IPS-11a (cell line): ENCODE measurements around the gene MAP3K21.

Experiments used
- H3K4me3 ChIP-seq: one replicate; pipeline ENCODE4 v1.5.1; 2013; ENCODE audit warnings: low read depth, low read length, control low read depth

MAP3K21 gene

GRCh38 chr1:233386336-233386735 lies 58.8 kb downstream of the MAP3K21 start:
- no peak overlapping the region for H3K4me3 ChIP-seq

GRCh38 chr1:233387585-233387984 lies 60.1 kb downstream of the MAP3K21 start:
- no peak overlapping the region for H3K4me3 ChIP-seq

- H3K4me3 ChIP-seq: no peak overlapping the region
Measured at GRCh38 chr1:233389169-233389568, 61.6 kb downstream of the MAP3K21 start.

GRCh38 chr1:233389893-233390292 lies 62.4 kb downstream of the MAP3K21 start:
- H3K4me3 ChIP-seq: no peak overlapping the region

- no peak overlapping the region for H3K4me3 ChIP-seq
Measured at GRCh38 chr1:233390842-233391737, 63.6 kb downstream of the MAP3K21 start.

GRCh38 chr1:233393084-233393840 lies 65.7 kb downstream of the MAP3K21 start:
- H3K4me3 ChIP-seq: no peak overlapping the region

GRCh38 chr1:233393926-233394680 lies 66.6 kb downstream of the MAP3K21 start:
- H3K4me3 ChIP-seq: no peak overlapping the region

- no peak overlapping the region for H3K4me3 ChIP-seq
Measured at GRCh38 chr1:233394860-233395717, 67.6 kb downstream of the MAP3K21 start.

GRCh38 chr1:233395863-233396646 lies 68.5 kb downstream of the MAP3K21 start:
- no peak overlapping the region for H3K4me3 ChIP-seq

GRCh38 chr1:233406339-233406960 lies 78.9 kb downstream of the MAP3K21 start:
- no peak overlapping the region for H3K4me3 ChIP-seq

- no peak overlapping the region for H3K4me3 ChIP-seq
Measured at GRCh38 chr1:233406994-233407631, 79.6 kb downstream of the MAP3K21 start.

- H3K4me3 ChIP-seq: no peak overlapping the region
Measured at GRCh38 chr1:233409540-233409939, 82.0 kb downstream of the MAP3K21 start.

GRCh38 chr1:233410906-233411305 lies 83.4 kb downstream of the MAP3K21 start:
- H3K4me3 ChIP-seq: no peak overlapping the region

GRCh38 chr1:233412812-233413211 lies 85.3 kb downstream of the MAP3K21 start:
- H3K4me3 ChIP-seq: no peak overlapping the region

- no peak overlapping the region for H3K4me3 ChIP-seq
Measured at GRCh38 chr1:233421293-233421692, 93.8 kb downstream of the MAP3K21 start.

GRCh38 chr1:233424779-233425178 lies 97.3 kb downstream of the MAP3K21 start:
- no peak overlapping the region for H3K4me3 ChIP-seq

GRCh38 chr1:233427907-233428306 lies 100.4 kb downstream of the MAP3K21 start:
- H3K4me3 ChIP-seq: no peak overlapping the region

- H3K4me3 ChIP-seq: no peak overlapping the region
Measured at GRCh38 chr1:233431753-233432403, 104.4 kb downstream of the MAP3K21 start.
